NB4 (cell line): ENCODE data around the gene FAM136A.

Source experiments
- DNase-seq: peaks from one replicate; pipeline ENCODE4 v3.0.0; 2010; ENCODE audit warnings: low read depth
- H3K4me3 ChIP-seq: one replicate; pipeline ENCODE4 v1.5.1; 2011; ENCODE audit warnings: mild to moderate bottlenecking, low read depth, low read length, moderate library complexity
- MYC ChIP-seq: IDR thresholded peaks from 2 replicates; pipeline ENCODE4 v1.6.1; 2011; ENCODE audit warnings: low read depth, low read length
- POLR2A ChIP-seq: IDR thresholded peaks from 2 replicates; pipeline ENCODE4 v1.6.1; 2011; ENCODE audit warnings: mild to moderate bottlenecking; ENCODE audit not compliant: insufficient read length; ENCODE audit errors: extremely low read depth
- TF ChIP-seq, protein P1 (sequence below): IDR thresholded peaks from one replicate; pipeline ENCODE4 v1.5.1; 2012; ENCODE audit warnings: low read depth, low read length
- TF ChIP-seq, protein P2 (sequence below): IDR thresholded peaks from 2 replicates; pipeline ENCODE4 v1.6.1; 2011; ENCODE audit warnings: low read depth, low read length

Gene FAM136A

DNA sequence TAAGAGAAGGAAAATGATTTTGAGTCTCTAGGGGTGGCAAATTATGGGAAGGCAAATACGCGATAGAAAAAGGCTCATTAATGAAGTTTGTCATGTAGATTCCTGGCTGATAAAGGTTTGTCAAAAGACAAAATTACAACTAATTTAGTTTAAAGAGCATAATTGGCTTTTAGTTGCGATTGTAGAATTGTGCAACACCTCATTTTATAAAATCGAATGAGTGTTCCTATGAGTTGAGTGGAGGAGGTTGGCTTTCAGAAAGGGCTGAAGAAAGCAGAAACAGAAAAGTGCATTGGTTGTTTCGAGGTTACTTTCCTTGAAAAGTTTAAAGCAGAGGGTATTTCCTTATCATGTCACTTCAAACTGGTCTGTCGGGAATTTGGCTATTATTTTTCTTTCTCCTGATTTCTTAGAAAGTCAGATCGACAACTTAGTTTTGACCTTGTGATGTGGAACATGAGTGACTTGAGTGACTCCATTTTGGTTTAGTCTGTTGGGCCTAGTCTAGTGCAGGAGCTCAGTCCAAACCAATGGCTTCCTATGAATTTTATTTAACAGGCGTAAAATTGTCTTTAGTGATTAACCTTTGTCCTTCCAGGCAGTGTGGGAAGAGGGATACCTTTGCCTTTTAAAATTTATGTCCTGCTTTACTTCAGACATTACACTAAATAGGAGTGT lies 46.1 kb downstream of the FAM136A start:
- TF ChIP-seq POLR2A (no peak), MYC (no peak)
- TF ChIP-seq, protein P1, sequence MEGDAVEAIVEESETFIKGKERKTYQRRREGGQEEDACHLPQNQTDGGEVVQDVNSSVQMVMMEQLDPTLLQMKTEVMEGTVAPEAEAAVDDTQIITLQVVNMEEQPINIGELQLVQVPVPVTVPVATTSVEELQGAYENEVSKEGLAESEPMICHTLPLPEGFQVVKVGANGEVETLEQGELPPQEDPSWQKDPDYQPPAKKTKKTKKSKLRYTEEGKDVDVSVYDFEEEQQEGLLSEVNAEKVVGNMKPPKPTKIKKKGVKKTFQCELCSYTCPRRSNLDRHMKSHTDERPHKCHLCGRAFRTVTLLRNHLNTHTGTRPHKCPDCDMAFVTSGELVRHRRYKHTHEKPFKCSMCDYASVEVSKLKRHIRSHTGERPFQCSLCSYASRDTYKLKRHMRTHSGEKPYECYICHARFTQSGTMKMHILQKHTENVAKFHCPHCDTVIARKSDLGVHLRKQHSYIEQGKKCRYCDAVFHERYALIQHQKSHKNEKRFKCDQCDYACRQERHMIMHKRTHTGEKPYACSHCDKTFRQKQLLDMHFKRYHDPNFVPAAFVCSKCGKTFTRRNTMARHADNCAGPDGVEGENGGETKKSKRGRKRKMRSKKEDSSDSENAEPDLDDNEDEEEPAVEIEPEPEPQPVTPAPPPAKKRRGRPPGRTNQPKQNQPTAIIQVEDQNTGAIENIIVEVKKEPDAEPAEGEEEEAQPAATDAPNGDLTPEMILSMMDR: no peak
- TF ChIP-seq, protein P2, sequence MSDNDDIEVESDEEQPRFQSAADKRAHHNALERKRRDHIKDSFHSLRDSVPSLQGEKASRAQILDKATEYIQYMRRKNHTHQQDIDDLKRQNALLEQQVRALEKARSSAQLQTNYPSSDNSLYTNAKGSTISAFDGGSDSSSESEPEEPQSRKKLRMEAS: no peak
- no peak for DNase-seq
- H3K4me3 ChIP-seq: no peak overlapping the region

DNA sequence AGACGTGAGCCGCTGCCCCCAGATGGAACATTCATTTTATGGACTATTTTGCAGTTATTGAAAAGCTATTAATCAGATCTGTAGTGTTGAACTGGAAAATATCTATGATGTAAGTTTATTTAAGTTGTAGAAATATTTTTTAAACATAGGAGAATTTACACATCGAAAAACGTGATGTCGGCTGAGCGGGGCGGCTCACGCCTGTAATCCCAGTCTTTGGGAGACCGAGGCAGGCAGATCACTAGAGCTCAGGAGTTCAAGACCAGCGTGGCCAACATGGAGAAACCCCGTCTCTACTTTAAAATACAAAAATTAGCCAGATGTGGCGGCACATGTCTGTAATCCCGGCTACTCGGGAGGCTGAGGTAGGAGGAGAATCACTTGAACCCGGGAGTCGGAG lies 51.4 kb downstream of the FAM136A start:
- DNase-seq: no peak
- H3K4me3 ChIP-seq: no peak overlapping the region
- TF ChIP-seq MYC (no peak), POLR2A (no peak)
- TF ChIP-seq, protein P1: no peak
- TF ChIP-seq, protein P2: no peak

GRCh38 chr2:70248181-70248847 lies 53.6 kb downstream of the FAM136A start, which contains the start of gene TIA1:
Gene TIA1 (minus strand): TSS chr2:70248628. CDS start chr2:70248430, 198 bp downstream.
- peak within 1 kb of the TSS; percentile 96 for H3K4me3 ChIP-seq
- TF ChIP-seq POLR2A (peak; percentile 93), MYC (no peak)
- TF ChIP-seq, protein P2: no peak
- peak; percentile 99 for DNase-seq

GRCh38 chr2:70247364-70248180 lies 54.3 kb downstream of the FAM136A start:
- H3K4me3 ChIP-seq: peak overlapping the region; percentile 96
- TF ChIP-seq POLR2A: no peak
- TF ChIP-seq, protein P1: no peak
- TF ChIP-seq, protein P2: no peak
- no peak for TF ChIP-seq MYC
- peak; percentile 28 for DNase-seq
